HCT116 (cell line): Measurements from ENCODE around the gene NSUN2. TPM values are rescaled to one million over a fixed set of nuclear protein-coding genes. Genes with fewer than 3 reads are reported as not detected.
"Not testable (repeated sequence)": the region's sequence is repeated elsewhere in the genome, so short reads cannot be mapped to it uniquely, and the experiment has no call there.

Experiments
- ATAC-seq: fragments of 200-7000 bp; cut with Tn5 transposase; 2 replicates; pipeline ENCODE4 v1.9.1; 2020; ENCODE audit warnings: mild to moderate bottlenecking, moderate library complexity
- BruUV-seq: library from RNA; stranded (reverse); fragments of 400-500 nt; replicated peaks from 2 replicates; lab custom pipeline; 2021; lab: Mats Ljungman, UMichigan
- CTCF ChIA-PET: fragments of 300-600 bp; sonication (Branson Sonifier 250); formaldehyde crosslinking; loops from one replicate; lab custom pipeline; 2021; ENCODE audit warnings: antibody characterized with exemption; lab: Charles Lee
- POLR2A ChIA-PET: fragments of 300-600, 350-600 bp; sonication (Branson Sonifier 250); formaldehyde crosslinking; loops from one replicate; lab custom pipeline; 2021; ENCODE audit warnings: antibody characterized with exemption; lab: Charles Lee
- RAD21 ChIA-PET, 2 experiments: fragments of 300-600 bp; sonication (Branson Sonifier 250); formaldehyde crosslinking; loops; one replicate each; lab custom pipeline; 2023; ENCODE audit warnings: low total read pairs in 2 of 2; ENCODE audit not compliant: uncharacterized antibody in 2 of 2, unreplicated experiment in 2 of 2, low non-redundant PET in 1 of 2; lab: Charles Lee
- DNase-seq: peaks from one replicate; pipeline ENCODE4 v3.0.0-alpha.2; 2010; ENCODE audit warnings: low read depth, low spot score
- H2AFZ ChIP-seq: fragments of 200-600 bp; shearing (Covaris generic), sonication (generic); 2 replicates; pipeline ENCODE4 v1.6.1; 2017; ENCODE audit warnings: low read depth, mixed run types, mixed read lengths, antibody characterized with exemption, low read length; ENCODE audit not compliant: poor library complexity, severe bottlenecking
- H3K27ac ChIP-seq: 2 replicates; pipeline ENCODE4 v1.5.1; 2012; ENCODE audit warnings: low read depth, low read length
- H3K27me3 ChIP-seq: fragments of 200-600 bp; sonication (generic); 2 replicates; pipeline ENCODE4 v1.6.1; 2016; ENCODE audit warnings: mixed run types, low read length, mixed read lengths; ENCODE audit not compliant: insufficient read depth
- H3K36me3 ChIP-seq, 2 experiments: fragments of 200-500 bp in 1 of 2; fragments of 200-600 bp in 1 of 2; sonication (Bioruptor generic) in 1 of 2; sonication (generic) in 1 of 2; 2 replicates each; pipeline versions ENCODE4 v1.5.1 to v1.6.1; 2014 to 2016; ENCODE audit warnings: low read length in 2 of 2, inconsistent platforms in 1 of 2, mixed read lengths in 1 of 2, mixed run types in 1 of 2; ENCODE audit not compliant: insufficient read depth in 2 of 2, control insufficient read depth in 1 of 2
- H3K4me1 ChIP-seq, 2 experiments: fragments of 200-600 bp in 1 of 2; sonication (generic) in 1 of 2; 2 replicates each; pipeline versions ENCODE4 v1.5.1 to v1.6.1; 2012 to 2017; ENCODE audit warnings: low read length in 2 of 2, inconsistent platforms in 1 of 2, mild to moderate bottlenecking in 1 of 2, mixed read lengths in 1 of 2, mixed run types in 1 of 2, moderate library complexity in 1 of 2; ENCODE audit not compliant: insufficient read depth in 2 of 2, control insufficient read depth in 1 of 2
- H3K4me2 ChIP-seq: fragments of 200-600 bp; sonication (generic); 2 replicates; pipeline ENCODE4 v1.6.1; 2017; ENCODE audit warnings: mixed run types, low read length, mixed read lengths
- H3K4me3 ChIP-seq, 2 experiments: fragments of 200-600 bp in 1 of 2; sonication (generic) in 1 of 2; replicated peaks in 1 of 2; 2 replicates each; pipeline ENCODE4 v1.5.1; 2011 to 2016; ENCODE audit warnings: low read length in 2 of 2, control low read depth in 1 of 2, low read depth in 1 of 2, mild to moderate bottlenecking in 1 of 2, mixed read lengths in 1 of 2, mixed run types in 1 of 2
- H3K79me2 ChIP-seq: fragments of 200-600 bp; sonication (generic); 2 replicates; pipeline ENCODE4 v1.6.1; 2017; ENCODE audit warnings: mild to moderate bottlenecking, mixed run types, low read length, moderate library complexity, mixed read lengths; ENCODE audit not compliant: insufficient read depth
- H3K9ac ChIP-seq: fragments of 200-600 bp; sonication (generic); 2 replicates; pipeline ENCODE4 v1.6.1; 2016; ENCODE audit warnings: low read length, mixed read lengths
- H3K9me2 ChIP-seq: fragments of 200-600 bp; sonication (generic), shearing (Covaris generic); 2 replicates; pipeline ENCODE4 v1.6.1; 2017; ENCODE audit warnings: mixed run types, mild to moderate bottlenecking, moderate library complexity; ENCODE audit not compliant: insufficient read depth
- H3K9me3 ChIP-seq, 2 experiments: fragments of 200-500 bp in 1 of 2; fragments of 200-600 bp in 1 of 2; sonication (Bioruptor generic) in 1 of 2; sonication (generic) in 1 of 2; 2 replicates each; pipeline ENCODE4 v1.6.1; 2014 to 2017; ENCODE audit warnings: low read length in 2 of 2, mixed read lengths in 2 of 2, inconsistent platforms in 1 of 2, low read depth in 1 of 2, mild to moderate bottlenecking in 1 of 2, mixed run types in 1 of 2, moderate library complexity in 1 of 2; ENCODE audit not compliant: control insufficient read depth in 1 of 2, insufficient read depth in 1 of 2
- H4K20me1 ChIP-seq: fragments of 200-600 bp; sonication (generic), shearing (Covaris generic); 2 replicates; pipeline ENCODE4 v1.6.1; 2017; ENCODE audit warnings: mixed run types, mild to moderate bottlenecking, moderate library complexity; ENCODE audit not compliant: insufficient read depth
- intact Hi-C: fragments of 100-400 bp; cut with micrococcal nuclease; formaldehyde crosslinking; loops from 2 replicates; pipeline ENCODE4 v1.10.0; 2022
- total RNA-seq: library from RNA; stranded (reverse); gene quantifications from one replicate; pipeline ENCODE4 v1.2.1, GENCODE V29; 2021; ENCODE audit not compliant: unreplicated experiment
- TF ChIP-seq, protein P1 (sequence below): IDR thresholded peaks from 2 replicates; pipeline ENCODE4 v1.6.1; 2011; ENCODE audit warnings: mild to moderate bottlenecking, low read length, moderate library complexity; ENCODE audit not compliant: insufficient replicate concordance; ENCODE audit errors: extremely low read depth

The NSUN2 gene
- total RNA-seq, 1 experiment from 2014 or later = 101 TPM

DNA sequence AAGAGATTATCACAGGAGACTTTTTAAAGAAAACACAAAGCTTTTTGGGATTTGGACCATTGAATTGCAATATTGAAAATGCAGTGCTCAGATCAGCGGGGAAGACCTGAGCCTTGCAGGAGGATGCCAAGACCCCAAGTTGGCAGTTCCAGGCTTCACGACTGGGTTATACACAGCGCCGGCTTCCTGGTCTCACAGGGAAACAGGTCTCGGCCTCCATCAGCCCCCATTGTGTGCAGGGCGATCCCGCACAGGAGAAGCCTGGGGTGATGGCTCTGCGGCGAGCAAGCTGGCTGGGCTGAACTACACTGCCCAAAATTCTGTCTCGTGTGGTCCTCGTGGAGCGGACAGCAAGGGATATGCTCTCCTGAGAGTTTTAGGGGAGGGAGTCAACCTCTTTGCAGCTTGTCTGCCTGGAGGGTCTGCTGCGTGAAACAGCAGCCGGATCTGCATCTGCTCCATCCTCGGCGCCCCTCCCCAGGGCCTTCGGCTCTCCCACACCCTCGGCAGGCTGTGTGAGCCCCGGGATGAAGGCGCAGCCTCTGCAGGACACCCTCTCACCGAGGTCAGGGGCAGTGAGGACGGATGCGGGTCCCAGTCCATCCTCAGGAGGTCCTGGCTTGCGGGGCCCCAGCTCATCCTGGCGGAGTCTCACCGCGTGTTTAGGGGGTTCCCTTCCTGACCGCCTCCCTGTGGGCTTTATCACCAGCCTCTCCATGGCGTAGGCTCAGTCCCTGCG lies 60.6 kb downstream of the NSUN2 start:
- CTCF ChIA-PET = no interaction called here
- no peak overlapping the region for H3K9ac ChIP-seq
- intact Hi-C loops = no loop called here

DNA sequence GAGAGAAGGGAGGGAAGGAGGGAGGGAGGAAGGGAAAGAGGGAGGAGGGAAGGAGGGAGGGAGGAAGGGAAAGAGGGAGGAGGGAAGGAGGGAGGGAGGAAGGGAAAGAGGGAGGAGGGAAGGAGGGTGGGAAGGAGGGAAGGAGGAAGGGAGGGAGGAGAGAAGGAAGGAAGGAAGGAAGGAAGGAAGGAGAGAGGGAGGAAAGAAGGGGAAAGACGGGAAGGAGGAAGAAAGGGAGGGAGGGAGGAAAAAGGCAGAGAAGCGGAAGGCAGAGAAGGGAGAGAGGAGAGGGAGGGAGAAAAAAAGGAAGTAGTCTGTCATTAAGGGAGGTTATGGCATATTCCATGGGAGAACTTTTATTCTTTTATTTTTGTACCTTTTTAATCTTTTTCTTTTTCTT lies 61.2 kb downstream of the NSUN2 start:
- H3K9ac ChIP-seq, H3K9me3 ChIP-seq, DNase-seq, H3K4me3 ChIP-seq, POLR2A ChIA-PET, ATAC-seq, BruUV-seq, H3K36me3 ChIP-seq, H4K20me1 ChIP-seq, CTCF ChIA-PET, H3K9me2 ChIP-seq, RAD21 ChIA-PET, H3K4me1 ChIP-seq, H2AFZ ChIP-seq, intact Hi-C loops, H3K79me2 ChIP-seq, H3K27ac ChIP-seq, H3K4me2 ChIP-seq: not testable (repeated sequence)
- H3K27me3 ChIP-seq = 0 out of 2 replicates have a peak, but pooled peaks cover 15% of the 10 kb centered on the region

More for the DNA sequence above, 60.6 kb downstream of the NSUN2 start:
- Histone ChIP-seq H3K79me2 (no peaks in the 10 kb centered on the region), H3K27me3 (0 out of 2 replicates have a peak, but pooled peaks cover 11% of the 10 kb centered on the region), H3K27ac (no peak overlapping the region), H3K9me2 (no peaks in the 10 kb centered on the region), H2AFZ (no peak overlapping the region), H3K36me3 (no peaks in the 10 kb centered on the region), H3K4me3 (no peak overlapping the region), H3K4me1 (no peaks in the 10 kb centered on the region), H4K20me1 (no peaks in the 10 kb centered on the region), H3K9me3 (no peaks in the 10 kb centered on the region), H3K4me2 (no peak overlapping the region)
- no TSS peak for BruUV-seq
- no peak for ATAC-seq
- no peak for DNase-seq
- TF ChIP-seq, protein P1, sequence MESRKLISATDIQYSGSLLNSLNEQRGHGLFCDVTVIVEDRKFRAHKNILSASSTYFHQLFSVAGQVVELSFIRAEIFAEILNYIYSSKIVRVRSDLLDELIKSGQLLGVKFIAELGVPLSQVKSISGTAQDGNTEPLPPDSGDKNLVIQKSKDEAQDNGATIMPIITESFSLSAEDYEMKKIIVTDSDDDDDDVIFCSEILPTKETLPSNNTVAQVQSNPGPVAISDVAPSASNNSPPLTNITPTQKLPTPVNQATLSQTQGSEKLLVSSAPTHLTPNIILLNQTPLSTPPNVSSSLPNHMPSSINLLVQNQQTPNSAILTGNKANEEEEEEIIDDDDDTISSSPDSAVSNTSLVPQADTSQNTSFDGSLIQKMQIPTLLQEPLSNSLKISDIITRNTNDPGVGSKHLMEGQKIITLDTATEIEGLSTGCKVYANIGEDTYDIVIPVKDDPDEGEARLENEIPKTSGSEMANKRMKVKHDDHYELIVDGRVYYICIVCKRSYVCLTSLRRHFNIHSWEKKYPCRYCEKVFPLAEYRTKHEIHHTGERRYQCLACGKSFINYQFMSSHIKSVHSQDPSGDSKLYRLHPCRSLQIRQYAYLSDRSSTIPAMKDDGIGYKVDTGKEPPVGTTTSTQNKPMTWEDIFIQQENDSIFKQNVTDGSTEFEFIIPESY = no peak
- RAD21 ChIA-PET = no interaction called here
- POLR2A ChIA-PET = no interaction called here
